Smooth muscle cell (in vitro differentiated cells): Measurements from ENCODE around the gene NR6A1. TPM values are rescaled to one million over a fixed set of nuclear protein-coding genes. Genes with fewer than 3 reads are reported as not detected.

Source experiments
- DNase-seq: peaks from one replicate; lab custom pipeline; 2025; ENCODE audit not compliant: unreplicated experiment; lab: John Stamatoyannopoulos, UW
- H2AFZ ChIP-seq: fragments of 200-600 bp; sonication (generic); 2 replicates; pipeline ENCODE4 v1.6.0; 2016; ENCODE audit warnings: antibody characterized with exemption, low read depth, mild to moderate bottlenecking
- H3F3A ChIP-seq: fragments of 200-600 bp; sonication (generic); 2 replicates; pipeline ENCODE4 v1.6.0; 2017; ENCODE audit warnings: antibody characterized with exemption, low read depth
- H3K27ac ChIP-seq: fragments of 200-600 bp; sonication (generic); 2 replicates; pipeline ENCODE4 v1.5.1; 2016; ENCODE audit warnings: low read depth, mild to moderate bottlenecking
- H3K27me3 ChIP-seq: fragments of 200-600 bp; sonication (generic); 2 replicates; pipeline ENCODE4 v1.6.1; 2016; ENCODE audit warnings: low read depth, mild to moderate bottlenecking
- H3K36me3 ChIP-seq: fragments of 200-600 bp; sonication (generic); 2 replicates; pipeline ENCODE4 v1.5.1; 2016; ENCODE audit warnings: low read depth
- H3K4me1 ChIP-seq: fragments of 200-600 bp; sonication (generic); 2 replicates; pipeline ENCODE4 v1.5.1; 2016; ENCODE audit warnings: low read depth
- H3K4me2 ChIP-seq: fragments of 200-600 bp; sonication (generic); 2 replicates; pipeline ENCODE4 v1.6.0; 2016; ENCODE audit warnings: mild to moderate bottlenecking
- H3K4me3 ChIP-seq: fragments of 200-600 bp; sonication (generic); 2 replicates; pipeline ENCODE4 v1.5.1; 2016; ENCODE audit warnings: mild to moderate bottlenecking
- H3K79me2 ChIP-seq: fragments of 200-600 bp; sonication (generic); 2 replicates; pipeline ENCODE4 v1.6.0; 2016; ENCODE audit warnings: low read depth, mild to moderate bottlenecking
- H3K9ac ChIP-seq: fragments of 200-600 bp; sonication (generic); 2 replicates; pipeline ENCODE4 v1.6.0; 2016; ENCODE audit warnings: low read depth
- H3K9me3 ChIP-seq: fragments of 200-600 bp; sonication (generic); replicated peaks from 2 replicates; pipeline ENCODE4 v1.5.1; 2016; ENCODE audit warnings: low read depth
- H4K20me1 ChIP-seq: fragments of 200-600 bp; sonication (generic); 2 replicates; pipeline ENCODE4 v1.6.0; 2016; ENCODE audit warnings: low read depth
- CTCF ChIP-seq: fragments of 200-600 bp; sonication (generic); IDR thresholded peaks from 2 replicates; pipeline ENCODE4 v1.5.1; 2017; ENCODE audit warnings: borderline replicate concordance, mild to moderate bottlenecking, antibody characterized with exemption; ENCODE audit not compliant: insufficient read depth, poor library complexity, severe bottlenecking
- whole genome bisulfite sequencing: methylation state at CpG from one replicate; pipeline ENCODE4 v1.1.7; 2016; ENCODE audit warnings: low lambda C conversion rate; 5-methylcytosine and 5-hydroxymethylcytosine counted together
- polyA plus RNA-seq: library from polyadenylated mRNA; unstranded; fragments of >200 nt; fragmentation: Nextera tagmentation; extraction: Ambion mirVana; gene quantifications from 2 replicates; pipeline ENCODE4 v1.2.1, GENCODE V29; 2016
- total RNA-seq: library from RNA; depleted of rRNA; stranded (reverse); fragments of >200 nt; gene quantifications from 2 replicates; pipeline ENCODE4 v1.2.3, GENCODE V29; 2014

The NR6A1 gene
- total and polyA plus RNA-seq, 2 experiments from 2014 or later = 0.17 to 0.31 TPM

GRCh38 chr9:124510650-124511425 lies 260.3 kb downstream of the NR6A1 start:
- no peak for TF ChIP-seq CTCF
- WGBS = 82% methylated on average over 9 of the region's 9 CpGs
- no peak for DNase-seq

GRCh38 chr9:124507880-124508423 lies 263.2 kb downstream of the NR6A1 start:
- WGBS = 96% methylated on average over 11 of the region's 11 CpGs
- Histone ChIP-seq H3K27me3 (peaks cover 30% of the 10 kb centered on the region), H3K79me2 (no peaks in the 10 kb centered on the region), H2AFZ (no peak overlapping the region), H4K20me1 (no peaks in the 10 kb centered on the region), H3K4me2 (no peak overlapping the region), H3K4me3 (no peak overlapping the region), H3K27ac (no peak overlapping the region), H3K36me3 (no peaks in the 10 kb centered on the region), H3K9ac (no peak overlapping the region), H3K9me3 (no peaks in the 10 kb centered on the region), H3K4me1 (no peaks in the 10 kb centered on the region), H3F3A (no peaks in the 10 kb centered on the region)
- no peak for DNase-seq
- no peak for TF ChIP-seq CTCF

More at GRCh38 chr9:124510650-124511425, 260.3 kb downstream of the NR6A1 start:
- no peaks in the 10 kb centered on the region for H4K20me1 ChIP-seq
- no peak overlapping the region for H2AFZ ChIP-seq
- no peaks in the 10 kb centered on the region for H3K79me2 ChIP-seq
- no peak overlapping the region for H3K27ac ChIP-seq
- no peak overlapping the region for H3K4me3 ChIP-seq
- no peaks in the 10 kb centered on the region for H3F3A ChIP-seq
- H3K4me2 ChIP-seq = no peak overlapping the region
- H3K36me3 ChIP-seq = no peaks in the 10 kb centered on the region
- H3K9ac ChIP-seq = no peak overlapping the region
- no peaks in the 10 kb centered on the region for H3K4me1 ChIP-seq
- peaks cover 4% of the 10 kb centered on the region for H3K27me3 ChIP-seq
- H3K9me3 ChIP-seq = no peaks in the 10 kb centered on the region

GRCh38 chr9:124506931-124507879 lies 263.9 kb downstream of the NR6A1 start, which contains the start of gene NR5A1:
Gene NR5A1 (minus strand): TSS chr9:124507399. CDS start chr9:124503395, 4,004 bp downstream.
- H3K27me3 ChIP-seq = peaks cover 37% of the 10 kb centered on the region
- TF ChIP-seq CTCF = no peak
- no peak for DNase-seq
- H3K4me2 ChIP-seq = no peak within 1 kb of the TSS
- no peak within 1 kb of the TSS for H3K27ac ChIP-seq
- H3K4me3 ChIP-seq = no peak within 1 kb of the TSS
- no peaks in the 10 kb centered on the region for H3K9me3 ChIP-seq
- H3K79me2 ChIP-seq = no peaks in the 10 kb centered on the region
- H3K36me3 ChIP-seq = no peaks in the 10 kb centered on the region
- H3K4me1 ChIP-seq = no peaks in the 10 kb centered on the region
- H3K9ac ChIP-seq = no peak within 1 kb of the TSS
- WGBS = 95% methylated on average over 26 of the region's 34 CpGs
- no peak within 1 kb of the TSS for H2AFZ ChIP-seq
- H3F3A ChIP-seq = no peaks in the 10 kb centered on the region
- H4K20me1 ChIP-seq = no peaks in the 10 kb centered on the region
